Amygdala (tissue), 56 donors: ENCODE results near the gene B4GALNT3.

Source experiments
- DNase-seq, 56 donors: peaks; one replicate each; lab custom pipeline; 2025; lab: John Stamatoyannopoulos, UW

Gene B4GALNT3

DNA sequence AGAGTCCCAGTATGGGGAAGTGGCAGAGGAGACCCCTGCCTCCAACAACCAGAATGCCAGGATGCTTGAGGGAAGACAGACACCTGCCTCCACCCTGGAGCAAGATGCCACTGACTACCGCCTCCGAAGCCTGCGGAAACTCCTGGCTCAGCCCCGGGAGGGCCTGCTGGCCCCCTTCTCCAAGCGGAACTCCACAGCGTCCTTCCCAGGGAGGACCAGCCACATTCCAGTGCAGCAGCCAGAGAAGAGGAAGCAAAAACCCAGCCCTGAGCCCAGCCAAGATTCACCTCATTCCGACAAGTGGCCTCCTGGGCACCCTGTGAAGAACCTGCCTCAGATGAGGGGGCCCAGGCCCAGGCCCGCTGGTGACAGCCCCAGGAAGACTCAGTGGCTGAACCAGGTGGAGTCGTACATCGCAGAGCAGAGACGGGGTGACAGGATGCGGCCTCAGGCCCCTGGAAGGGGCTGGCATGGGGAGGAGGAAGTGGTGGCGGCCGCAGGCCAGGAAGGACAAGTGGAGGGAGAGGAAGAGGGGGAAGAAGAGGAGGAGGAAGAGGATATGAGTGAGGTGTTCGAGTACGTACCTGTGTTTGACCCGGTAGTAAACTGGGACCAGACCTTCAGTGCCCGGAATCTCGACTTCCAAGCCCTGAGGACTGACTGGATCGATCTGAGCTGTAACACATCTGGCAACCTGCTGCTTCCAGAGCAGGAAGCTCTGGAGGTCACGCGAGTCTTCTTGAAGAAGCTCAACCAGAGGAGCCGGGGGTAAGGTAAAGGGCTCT lies 93.7 kb downstream of the B4GALNT3 start:
- no peak for DNase-seq

DNA sequence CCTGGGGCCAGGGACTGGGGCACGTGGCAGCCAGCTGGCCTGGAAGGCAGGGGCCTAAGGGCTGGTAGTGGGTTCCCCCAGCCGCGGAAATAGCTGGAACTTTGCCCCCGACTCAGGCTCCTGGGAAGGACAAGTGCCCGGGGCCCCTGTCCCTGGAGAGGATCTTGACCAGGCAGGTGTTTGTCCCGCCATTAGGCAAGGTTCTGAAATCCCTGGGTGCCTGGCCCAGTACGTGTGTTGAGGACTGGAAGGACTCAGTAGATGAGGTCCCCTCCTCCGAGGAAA lies 94.2 kb downstream of the B4GALNT3 start:
- DNase-seq: no peak

DNA sequence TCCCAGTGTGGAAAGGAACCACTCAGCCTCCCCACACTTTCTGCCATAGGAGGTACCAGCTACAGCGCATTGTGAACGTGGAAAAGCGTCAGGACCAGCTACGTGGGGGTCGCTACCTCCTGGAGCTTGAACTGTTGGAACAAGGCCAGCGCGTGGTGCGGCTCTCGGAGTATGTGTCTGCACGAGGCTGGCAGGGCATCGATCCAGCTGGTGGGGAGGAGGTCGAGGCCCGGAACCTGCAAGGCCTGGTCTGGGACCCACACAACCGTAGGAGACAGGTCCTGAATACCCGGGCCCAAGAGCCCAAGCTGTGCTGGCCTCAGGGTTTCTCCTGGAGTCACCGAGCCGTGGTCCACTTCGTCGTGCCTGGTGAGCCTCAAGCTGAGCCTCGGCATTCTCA lies 96.8 kb downstream of the B4GALNT3 start:
- no peak for DNase-seq

DNA sequence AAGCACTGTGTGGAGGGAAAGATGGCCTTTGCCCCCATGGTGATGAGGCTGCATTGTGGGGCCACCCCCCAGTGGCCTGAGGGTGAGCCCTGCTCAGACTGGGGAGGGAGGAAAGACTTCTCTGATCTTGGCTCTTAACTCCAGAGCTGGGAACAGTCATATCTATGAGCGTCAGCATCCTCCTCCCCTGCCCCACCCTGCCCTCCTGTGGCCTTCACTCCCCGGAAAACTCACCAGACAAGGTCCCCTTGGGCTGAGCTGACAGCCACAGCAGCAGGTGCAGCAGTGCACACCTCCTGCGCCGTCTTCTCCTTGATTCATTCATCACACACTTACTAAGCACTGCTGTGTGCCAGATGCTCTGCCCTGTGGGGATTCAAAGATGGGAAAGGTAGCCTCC lies 98.8 kb downstream of the B4GALNT3 start:
- DNase-seq: no peak

DNA sequence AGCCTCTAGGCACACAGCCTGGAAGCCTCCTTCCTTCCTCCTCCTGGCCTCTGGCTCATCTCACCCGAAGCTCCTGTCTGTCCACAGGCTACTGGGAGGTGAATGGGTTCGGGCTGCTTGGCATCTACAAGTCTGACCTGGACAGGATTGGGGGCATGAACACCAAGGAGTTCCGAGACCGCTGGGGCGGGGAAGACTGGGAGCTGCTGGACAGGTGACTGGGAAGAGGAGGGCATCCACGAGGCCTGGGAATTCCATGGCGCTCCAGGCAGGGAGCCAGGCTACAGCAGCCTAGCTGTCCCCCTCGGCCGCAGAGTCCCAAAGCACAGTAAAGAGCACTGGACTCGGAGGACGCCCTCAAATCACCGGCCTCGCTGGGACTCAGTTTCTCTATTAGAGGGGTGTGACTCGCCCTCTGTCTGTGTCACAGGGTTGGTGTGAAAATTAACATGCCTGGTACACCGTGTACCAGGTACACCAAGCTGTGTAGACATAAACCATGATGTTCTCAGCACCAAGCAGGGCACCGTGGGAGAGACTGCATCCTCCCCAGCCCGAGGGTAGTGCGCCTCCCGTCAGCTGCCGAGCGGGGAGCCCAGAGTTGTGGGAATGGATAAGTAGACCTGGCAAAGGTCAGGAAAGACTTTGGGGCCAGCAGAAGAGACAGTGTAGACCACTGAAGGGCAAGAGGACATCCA lies 99.6 kb downstream of the B4GALNT3 start:
- DNase-seq: no peak

DNA sequence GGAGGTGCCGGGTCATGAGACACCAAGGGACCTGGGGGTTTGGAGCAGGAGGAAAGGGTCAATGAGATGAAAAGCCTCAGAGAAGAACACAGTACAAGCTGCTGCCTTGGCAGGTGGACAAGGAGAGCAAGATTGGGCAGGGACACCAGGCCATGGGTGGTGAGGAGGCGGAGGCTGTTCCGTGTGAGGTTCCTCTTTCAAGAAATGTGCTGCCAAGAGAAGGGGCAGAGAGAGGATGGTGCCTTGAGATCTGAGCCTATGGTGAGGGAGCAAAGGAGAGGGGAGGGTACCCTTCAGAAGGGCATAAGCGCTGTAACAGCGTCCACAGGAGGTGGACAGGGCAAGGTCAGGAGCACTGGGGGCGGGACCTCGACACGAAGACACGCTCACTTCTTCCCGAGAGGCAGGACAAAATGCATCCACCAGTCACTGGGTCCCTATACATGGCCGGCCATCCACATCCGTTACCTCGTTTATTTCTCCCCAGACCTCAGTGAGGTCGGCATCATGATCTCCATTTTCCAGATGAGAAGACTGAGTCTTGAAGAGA lies 100.2 kb downstream of the B4GALNT3 start:
- DNase-seq: no peak

DNA sequence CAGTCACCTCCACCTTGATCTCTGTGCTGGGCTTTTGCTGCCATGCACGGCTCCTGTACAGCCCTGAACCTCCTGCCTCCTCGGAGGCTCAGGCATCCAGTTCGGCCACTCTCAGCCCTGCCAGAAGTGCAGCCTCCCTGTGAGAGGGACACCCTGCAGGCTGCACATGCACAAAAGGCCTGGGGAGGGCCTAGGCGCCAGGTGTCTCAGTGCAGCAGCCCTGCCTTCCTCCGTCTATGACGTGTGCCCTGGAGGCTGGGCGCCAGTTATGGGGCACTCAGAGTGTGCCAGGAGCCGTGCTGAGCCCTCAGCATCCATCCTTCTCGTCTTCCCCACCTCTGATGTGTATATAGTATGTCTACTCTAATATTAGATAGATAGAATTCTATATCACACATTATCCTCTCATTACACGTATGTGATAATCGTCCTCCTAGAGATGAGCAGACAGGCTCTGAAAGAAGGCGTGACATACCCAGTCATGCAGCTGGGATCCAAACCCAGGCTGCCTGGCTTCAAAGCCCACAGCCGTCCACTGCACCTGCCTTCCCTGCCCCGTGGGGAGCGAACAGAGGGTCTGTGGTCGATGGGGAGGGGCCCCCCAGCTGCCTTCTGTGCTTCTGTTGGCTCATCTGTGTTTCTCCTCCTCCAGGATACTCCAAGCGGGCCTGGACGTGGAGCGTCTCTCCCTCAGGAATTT lies 101.1 kb downstream of the B4GALNT3 start:
- no peak for DNase-seq

DNA sequence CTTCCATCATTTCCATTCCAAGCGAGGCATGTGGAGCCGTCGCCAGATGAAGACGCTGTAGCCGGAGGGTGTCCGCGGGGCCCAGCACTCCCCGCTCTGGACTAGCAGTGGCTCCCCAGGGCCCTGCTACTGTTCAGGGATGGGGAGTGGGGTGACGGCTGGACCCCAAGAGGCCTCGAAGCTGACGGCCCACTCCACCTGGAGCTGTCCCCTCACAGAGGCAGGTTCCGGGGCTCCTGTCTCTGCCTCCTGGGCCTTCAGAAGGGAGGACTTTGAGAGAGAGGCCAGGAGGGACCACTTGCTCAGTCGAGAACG lies 101.6 kb downstream of the B4GALNT3 start:
- no peak for DNase-seq

DNA sequence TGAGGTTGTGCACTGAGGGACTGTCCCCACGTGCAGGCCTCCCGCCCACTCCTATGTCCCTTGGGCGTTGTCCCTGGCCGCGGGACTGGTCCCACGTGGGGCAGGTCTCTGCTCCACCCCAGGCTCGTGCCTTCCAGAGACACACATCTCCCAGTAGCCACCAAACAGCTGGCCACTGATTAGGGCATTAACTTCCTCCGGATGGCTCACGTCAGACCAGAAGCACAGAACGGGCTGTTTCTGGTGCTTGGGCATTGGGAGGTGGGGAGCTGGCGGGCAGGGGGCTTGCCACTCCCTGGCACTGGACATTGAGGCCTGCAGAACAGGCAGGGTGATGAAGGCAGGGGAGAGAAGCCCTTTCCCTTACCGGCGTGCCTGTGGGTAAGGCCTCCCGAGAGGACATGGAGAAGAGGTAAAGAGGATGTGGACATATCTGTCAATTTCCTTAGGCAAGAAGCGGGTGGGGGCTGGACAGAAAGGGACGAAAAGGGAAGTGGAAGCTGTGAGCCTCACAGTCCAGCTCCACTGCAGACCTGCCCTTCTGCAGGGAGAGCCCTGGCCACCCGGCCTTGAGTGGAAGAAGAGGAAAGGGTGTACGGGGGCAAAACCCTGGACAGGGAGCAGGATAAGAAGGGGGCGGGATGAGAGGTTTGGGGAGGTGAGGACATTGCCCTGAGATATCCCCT lies 102.3 kb downstream of the B4GALNT3 start:
- peak in 9 of 56 donors; percentile 16 to 44 (median 24) for DNase-seq

DNA sequence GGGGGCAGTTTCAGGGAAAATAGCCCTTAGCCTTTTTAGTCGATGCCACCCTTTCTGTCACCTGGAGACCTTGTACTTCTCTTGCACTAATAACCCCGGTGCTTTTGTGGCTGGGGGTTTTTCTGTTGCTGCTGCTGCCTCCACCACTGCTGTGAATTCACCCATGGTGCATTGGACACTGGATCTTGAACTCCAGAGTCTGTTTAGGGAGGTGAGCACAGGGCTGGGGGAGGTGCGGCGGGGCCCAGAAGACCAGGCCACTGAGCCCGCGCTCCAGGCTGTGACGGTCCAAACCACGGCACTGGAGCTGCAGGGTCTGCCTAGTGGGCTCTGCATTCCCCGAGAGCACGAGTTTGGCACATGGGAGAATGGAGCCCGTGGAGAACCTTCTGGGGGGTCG lies 102.9 kb downstream of the B4GALNT3 start:
- no peak for DNase-seq

DNA sequence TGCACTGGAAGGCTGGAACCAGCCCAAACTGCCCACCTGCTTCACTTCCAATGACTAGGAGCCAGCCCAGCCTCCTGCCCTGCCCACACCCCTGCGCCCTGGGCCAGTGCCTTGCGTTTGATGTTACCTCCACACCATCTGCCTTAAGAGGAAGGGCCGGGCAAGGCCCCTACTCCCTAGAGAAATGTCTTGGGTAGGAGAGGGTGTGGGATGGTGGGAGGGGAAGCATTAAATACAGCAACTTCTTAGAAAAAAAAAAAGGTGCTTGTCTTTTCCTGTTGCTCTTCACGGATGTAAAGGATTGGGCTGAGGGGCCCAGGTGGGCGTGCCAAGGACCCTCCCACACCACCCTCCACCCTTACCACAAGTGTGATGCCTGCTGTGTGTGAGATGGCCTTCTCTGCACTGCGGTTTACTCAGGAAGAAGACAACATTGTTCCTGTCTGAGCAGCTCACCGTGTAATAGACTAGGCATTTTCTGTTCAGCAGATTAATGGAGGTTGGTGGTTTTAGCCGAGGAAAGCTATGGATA lies 103.6 kb downstream of the B4GALNT3 start:
- DNase-seq: no peak

DNA sequence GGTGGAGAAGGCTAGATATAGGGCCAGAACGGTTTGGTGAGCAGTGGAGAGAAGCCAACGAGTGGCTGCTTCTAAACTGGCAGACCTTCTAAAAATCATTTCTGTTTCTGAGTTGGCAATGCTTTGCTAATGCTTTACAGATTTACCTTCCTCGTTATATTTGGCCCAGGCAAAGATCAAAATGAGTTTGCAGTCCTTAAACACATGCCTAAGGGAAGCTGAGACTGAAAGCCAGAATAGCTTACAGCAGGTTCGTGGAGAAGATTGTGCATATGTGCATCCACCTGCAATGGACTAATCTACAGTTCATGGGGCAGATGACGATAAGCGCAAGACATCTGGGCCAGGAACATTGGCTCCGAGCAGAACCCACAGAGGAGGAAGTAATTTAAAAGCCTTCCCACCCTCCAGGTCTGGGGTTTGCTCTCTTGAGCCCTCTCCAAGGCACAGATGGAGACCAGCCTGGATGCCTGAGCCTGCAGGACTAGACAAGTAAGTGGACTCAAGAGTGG lies 104.1 kb downstream of the B4GALNT3 start:
- DNase-seq: no peak

DNA sequence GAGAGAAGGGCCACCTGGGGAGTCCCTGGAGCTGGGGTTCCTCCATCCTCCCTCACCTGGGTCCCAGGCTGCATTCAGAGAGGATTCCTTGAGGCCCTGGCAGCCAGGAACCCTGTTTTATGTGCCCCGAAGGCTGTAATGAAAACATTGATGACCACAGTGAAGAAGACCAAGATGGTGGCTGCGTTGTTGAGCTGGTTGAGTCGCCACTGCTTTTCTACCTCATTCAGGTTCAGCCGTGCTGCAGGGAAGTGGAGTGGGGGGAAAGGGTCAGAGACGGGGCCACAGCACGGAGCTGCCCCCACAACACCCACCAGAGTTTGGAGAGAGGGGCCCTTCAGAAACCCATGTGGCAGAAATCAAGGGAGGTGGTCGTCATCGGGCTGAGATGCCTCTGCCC lies 105.4 kb downstream of the B4GALNT3 start:
- no peak for DNase-seq

DNA sequence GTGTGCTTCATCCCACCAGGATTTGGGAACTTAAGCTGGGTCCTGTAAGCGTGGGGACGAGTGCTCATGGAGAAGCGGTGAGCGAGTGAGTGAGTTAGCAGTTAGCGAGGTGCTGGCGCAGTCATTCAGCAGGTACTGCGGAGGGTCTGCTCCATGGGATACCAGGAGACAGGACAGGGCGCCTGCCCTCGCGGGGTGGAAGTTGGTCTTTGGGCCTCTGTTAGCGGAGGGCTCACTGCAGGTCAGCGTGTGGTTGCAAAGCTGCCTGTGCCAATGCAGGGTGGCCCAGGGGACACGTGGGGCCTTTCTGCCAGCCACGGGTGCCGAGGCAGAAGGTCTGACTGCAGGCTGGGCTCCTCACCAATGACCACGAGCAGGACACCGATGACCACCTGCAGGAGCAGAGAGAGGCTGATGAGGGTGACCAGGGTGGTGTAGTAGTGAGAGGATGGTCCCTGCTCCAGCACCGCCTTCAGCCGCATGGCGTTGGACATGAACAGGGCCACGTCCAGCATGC lies 105.9 kb downstream of the B4GALNT3 start:
- DNase-seq: no peak

DNA sequence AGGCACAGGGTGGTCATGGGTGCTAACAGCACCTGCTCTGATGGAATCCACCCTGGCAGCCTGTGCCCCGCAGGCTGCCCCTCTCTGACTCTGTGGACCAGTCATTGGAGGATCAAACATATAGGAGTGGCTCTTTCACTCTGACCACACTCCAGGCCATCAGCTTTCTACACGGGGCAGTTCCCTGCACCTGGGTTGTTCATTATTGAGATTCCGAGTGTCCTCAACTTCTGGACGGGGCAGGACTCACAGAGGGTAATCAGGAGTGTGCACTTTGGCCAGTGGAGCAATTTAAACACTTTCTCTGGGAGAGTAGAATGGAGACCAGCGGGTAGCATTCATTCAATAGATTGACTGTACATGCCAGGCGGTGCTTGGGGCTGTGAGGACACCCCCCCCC lies 108.7 kb downstream of the B4GALNT3 start:
- no peak for DNase-seq

DNA sequence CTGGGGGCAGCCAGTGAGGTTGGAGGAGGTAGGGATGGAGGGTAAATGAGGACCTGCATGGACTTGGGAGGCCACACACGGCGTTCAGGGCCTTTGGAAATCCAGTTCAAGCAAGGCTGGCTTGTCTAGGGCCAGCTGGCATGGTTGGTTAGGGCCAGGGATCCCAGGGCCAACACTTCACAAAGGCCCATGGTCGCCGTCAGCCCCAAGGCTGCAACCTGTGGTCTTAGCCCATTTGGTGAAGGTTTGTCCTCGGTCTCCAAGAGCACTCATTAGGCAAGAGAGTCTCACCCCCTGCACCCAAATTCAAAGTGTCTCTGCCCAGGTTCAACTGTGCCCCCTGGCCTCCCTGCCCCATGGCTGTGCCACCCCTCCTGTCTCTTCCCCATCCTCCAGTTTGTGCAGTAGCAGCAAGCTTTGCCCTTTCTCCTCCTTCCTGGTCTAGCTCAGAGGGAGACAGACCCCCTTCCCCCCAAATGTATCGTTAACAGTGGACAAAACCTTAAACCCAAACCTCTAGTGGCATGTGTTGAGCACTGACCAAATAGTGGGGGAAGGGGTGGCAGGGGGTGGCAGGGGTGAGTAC lies 109.4 kb downstream of the B4GALNT3 start:
- no peak for DNase-seq

DNA sequence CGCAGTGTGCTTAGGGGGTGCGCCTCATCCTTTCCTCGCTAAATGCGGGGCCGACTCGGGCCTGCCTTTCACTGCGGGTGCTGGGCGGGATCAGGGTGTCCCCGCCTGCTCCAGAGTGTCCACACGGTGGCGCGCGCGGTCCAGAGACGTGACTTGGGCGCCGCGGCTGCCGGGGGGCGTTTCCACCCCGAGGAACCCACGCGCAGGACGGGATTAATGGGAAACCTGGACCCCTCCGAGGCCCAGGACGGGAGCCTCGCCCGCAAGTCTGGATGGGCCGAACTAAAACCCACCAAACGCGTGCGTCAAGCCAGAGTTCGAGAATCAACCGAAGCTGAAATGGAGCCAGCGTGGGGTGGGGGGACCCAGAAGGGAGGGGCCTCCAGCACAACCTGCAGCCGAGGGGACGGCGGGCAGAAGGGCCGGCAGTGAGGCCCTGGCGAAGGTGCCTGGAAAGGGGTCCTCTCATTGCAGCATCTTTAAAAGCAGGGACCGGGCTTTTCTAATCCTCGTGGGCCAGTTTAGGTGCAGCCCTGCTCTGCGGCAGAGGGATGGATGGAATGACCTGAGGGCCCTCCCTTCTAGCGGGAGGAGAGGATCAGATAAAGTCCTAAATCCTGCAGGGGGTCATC lies 110.2 kb downstream of the B4GALNT3 start:
- peak in 53 of 56 donors; percentile 26 to 88 (median 65) for DNase-seq

DNA sequence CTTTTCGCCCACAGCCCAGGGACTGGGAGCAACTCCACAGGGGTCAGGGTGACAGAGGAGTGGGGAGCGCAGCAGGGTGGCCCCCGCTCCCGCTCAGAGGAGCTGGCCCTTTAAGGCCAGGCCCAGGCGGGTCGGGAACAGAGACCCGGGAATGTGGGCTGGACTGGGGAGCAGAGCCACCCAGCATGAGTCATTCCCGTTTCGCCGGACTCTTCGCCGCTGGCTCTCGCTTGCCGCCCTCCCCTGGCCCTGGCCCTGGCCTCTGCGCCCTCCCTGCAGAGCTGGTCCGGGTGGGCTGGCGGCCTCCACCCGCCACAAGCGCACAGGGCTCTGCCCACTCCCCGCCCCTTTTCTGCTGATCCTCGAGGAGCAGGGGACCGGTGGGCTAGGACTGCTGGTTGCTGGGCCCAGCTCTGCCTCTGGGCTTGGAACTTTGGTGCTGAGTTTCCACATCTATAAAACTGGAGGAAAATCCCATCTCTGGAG lies 110.7 kb downstream of the B4GALNT3 start:
- peak in 6 of 56 donors; percentile 15 to 53 (median 36) for DNase-seq
